Glutamatergic neuron (in vitro differentiated cells): ENCODE results near the gene NYNRIN. TPM values are rescaled to one million over a fixed set of nuclear protein-coding genes. Genes with fewer than 3 reads are reported as not detected.

Experiments
- DNase-seq: peaks from one replicate; pipeline ENCODE4 v3.0.0; 2022
- H3K27ac Mint-ChIP-seq: one replicate; pipeline ENCODE4 v1.8.0; 2020; ENCODE audit warnings: mild to moderate bottlenecking, mixed read lengths, inconsistent platforms; ENCODE audit not compliant: unreplicated experiment
- H3K27me3 Mint-ChIP-seq: one replicate; pipeline ENCODE4 v1.8.0; 2020; ENCODE audit warnings: mild to moderate bottlenecking, moderate library complexity, mixed read lengths, inconsistent platforms; ENCODE audit not compliant: unreplicated experiment
- H3K36me3 Mint-ChIP-seq: one replicate; pipeline ENCODE4 v1.8.0; 2020; ENCODE audit warnings: mild to moderate bottlenecking, mixed read lengths, inconsistent platforms; ENCODE audit not compliant: unreplicated experiment
- H3K4me1 Mint-ChIP-seq: one replicate; pipeline ENCODE4 v1.8.0; 2020; ENCODE audit warnings: mild to moderate bottlenecking, low read depth, mixed read lengths, inconsistent platforms; ENCODE audit not compliant: unreplicated experiment
- H3K4me3 Mint-ChIP-seq: one replicate; pipeline ENCODE4 v1.8.0; 2020; ENCODE audit warnings: mild to moderate bottlenecking, mixed read lengths, inconsistent platforms; ENCODE audit not compliant: unreplicated experiment
- H3K9me3 Mint-ChIP-seq: one replicate; pipeline ENCODE4 v1.8.0; 2020; ENCODE audit warnings: mild to moderate bottlenecking, moderate library complexity, mixed read lengths, inconsistent platforms; ENCODE audit not compliant: unreplicated experiment
- CTCF ChIP-seq: fragments of 200-600 bp; sonication (generic); IDR thresholded peaks from one replicate; pipeline ENCODE4 v1.5.0; 2021; ENCODE audit not compliant: partially characterized antibody, unreplicated experiment
- total RNA-seq: library from RNA; stranded (reverse); fragmentation: NEBNext Ultra II Directional; extraction: Animal tissue kit (Norgen Biotek cat#: 25700); gene quantifications from one replicate; pipeline ENCODE4 v1.2.1, GENCODE V29; 2021; ENCODE audit not compliant: unreplicated experiment

The NYNRIN gene
- total RNA-seq, 1 donor from 2014 or later, result 33.5 TPM

GRCh38 chr14:24409192-24409591 lies 10.4 kb downstream of the NYNRIN start:
- DNase-seq, result no peak
- H3K4me3 Mint-ChIP-seq, result no peak overlapping the region
- peaks cover 3% of the 10 kb centered on the region for H3K27me3 Mint-ChIP-seq
- no peak for TF ChIP-seq CTCF
- H3K9me3 Mint-ChIP-seq, result peaks cover 2% of the 10 kb centered on the region
- no peak overlapping the region for H3K27ac Mint-ChIP-seq
- no peaks in the 10 kb centered on the region for H3K36me3 Mint-ChIP-seq
- H3K4me1 Mint-ChIP-seq, result peaks cover 14% of the 10 kb centered on the region

- no peak overlapping the region for H3K4me3 Mint-ChIP-seq
- H3K9me3 Mint-ChIP-seq, result peaks cover 2% of the 10 kb centered on the region
- H3K27ac Mint-ChIP-seq, result no peak overlapping the region
- H3K27me3 Mint-ChIP-seq, result peaks cover 3% of the 10 kb centered on the region
- peaks cover 7% of the 10 kb centered on the region for H3K4me1 Mint-ChIP-seq
- DNase-seq, result no peak
- TF ChIP-seq CTCF, result no peak
- H3K36me3 Mint-ChIP-seq, result no peaks in the 10 kb centered on the region
Measured at GRCh38 chr14:24409956-24410355, 11.2 kb downstream of the NYNRIN start.

- Mint-ChIP-seq H3K27ac (no peak overlapping the region), H3K36me3 (no peaks in the 10 kb centered on the region), H3K4me3 (no peak overlapping the region), H3K27me3 (no peaks in the 10 kb centered on the region), H3K4me1 (peaks cover 2% of the 10 kb centered on the region), H3K9me3 (peaks cover 6% of the 10 kb centered on the region)
- peak; percentile 51 for DNase-seq
- peak; percentile 69 for TF ChIP-seq CTCF
Measured at GRCh38 chr14:24411443-24412389, 12.9 kb downstream of the NYNRIN start.

- Mint-ChIP-seq H3K4me1 (no peaks in the 10 kb centered on the region), H3K9me3 (peaks cover 7% of the 10 kb centered on the region), H3K27ac (no peak overlapping the region), H3K4me3 (no peak overlapping the region), H3K27me3 (peaks cover 6% of the 10 kb centered on the region), H3K36me3 (no peaks in the 10 kb centered on the region)
- TF ChIP-seq CTCF, result no peak
- no peak for DNase-seq
Measured at GRCh38 chr14:24414077-24414476, 15.3 kb downstream of the NYNRIN start.
